ENCODE results near the gene CMTR1. TPM values are rescaled to one million over a fixed set of nuclear protein-coding genes. Genes with fewer than 3 reads are reported as not detected.
A peak's percentile ranks its signal among the peaks of the same experiment; 100 is the strongest.

The CMTR1 gene
- total and polyA plus RNA-seq, 10 donors, result 19.4 to 62.4 (median 45.3) TPM

DNA sequence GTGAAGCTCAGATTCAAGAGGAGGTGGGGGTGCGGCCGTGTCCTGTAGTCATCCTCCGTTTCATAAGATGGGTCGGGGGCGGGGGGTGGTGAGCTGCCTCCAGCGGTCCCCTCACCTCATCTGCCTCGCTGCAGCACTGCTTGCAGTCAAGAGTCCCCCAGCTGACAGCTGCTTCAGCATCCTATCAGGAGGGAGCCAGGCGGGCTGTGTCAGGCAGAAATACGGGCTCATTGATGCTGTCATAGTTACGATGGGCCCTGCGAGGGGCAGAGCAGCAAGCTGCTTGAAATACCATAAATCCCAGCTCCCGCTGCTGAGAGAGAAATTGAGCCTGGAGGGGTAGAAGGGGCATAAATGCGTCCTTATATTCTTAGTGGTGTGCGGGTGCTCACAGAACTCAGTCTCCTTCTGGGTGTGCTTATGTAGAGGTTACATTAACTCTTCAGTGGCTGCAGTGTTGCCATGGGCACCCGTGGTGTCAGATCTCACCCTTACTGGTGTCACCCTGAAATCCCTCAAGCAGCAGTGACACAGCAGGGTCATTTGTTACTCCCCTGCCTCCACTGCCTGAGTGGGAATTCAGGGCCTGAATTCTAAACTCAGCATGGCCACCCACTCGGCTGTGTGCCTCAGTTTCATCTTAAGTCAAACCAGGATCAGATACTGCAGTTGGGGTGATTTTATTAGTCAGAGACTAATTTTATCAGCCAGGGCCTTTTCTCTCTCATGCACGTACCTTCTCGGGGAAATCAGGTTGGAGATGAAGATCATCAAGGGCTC is 44.8 kb downstream of the CMTR1 start:
- TF ChIP-seq, protein P1, sequence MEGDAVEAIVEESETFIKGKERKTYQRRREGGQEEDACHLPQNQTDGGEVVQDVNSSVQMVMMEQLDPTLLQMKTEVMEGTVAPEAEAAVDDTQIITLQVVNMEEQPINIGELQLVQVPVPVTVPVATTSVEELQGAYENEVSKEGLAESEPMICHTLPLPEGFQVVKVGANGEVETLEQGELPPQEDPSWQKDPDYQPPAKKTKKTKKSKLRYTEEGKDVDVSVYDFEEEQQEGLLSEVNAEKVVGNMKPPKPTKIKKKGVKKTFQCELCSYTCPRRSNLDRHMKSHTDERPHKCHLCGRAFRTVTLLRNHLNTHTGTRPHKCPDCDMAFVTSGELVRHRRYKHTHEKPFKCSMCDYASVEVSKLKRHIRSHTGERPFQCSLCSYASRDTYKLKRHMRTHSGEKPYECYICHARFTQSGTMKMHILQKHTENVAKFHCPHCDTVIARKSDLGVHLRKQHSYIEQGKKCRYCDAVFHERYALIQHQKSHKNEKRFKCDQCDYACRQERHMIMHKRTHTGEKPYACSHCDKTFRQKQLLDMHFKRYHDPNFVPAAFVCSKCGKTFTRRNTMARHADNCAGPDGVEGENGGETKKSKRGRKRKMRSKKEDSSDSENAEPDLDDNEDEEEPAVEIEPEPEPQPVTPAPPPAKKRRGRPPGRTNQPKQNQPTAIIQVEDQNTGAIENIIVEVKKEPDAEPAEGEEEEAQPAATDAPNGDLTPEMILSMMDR (IDR thresholded peaks at IDR 0.05 in 8 of 11, conservative IDR thresholded peaks at IDR 0.05 in 3 of 11), result no peak
- TF ChIP-seq POLR2AphosphoS5 (IDR thresholded peaks at IDR 0.05) (no peak), POLR2A (IDR thresholded peaks at IDR 0.05) (no peak)
- Histone ChIP-seq H3K27ac (no peak overlapping the region), H3K4me3 (no peak overlapping the region), H3K9me3 (no peaks in the 10 kb centered on the region), H3K4me1 (no peaks in the 10 kb centered on the region), H3K36me3 (peaks cover 3 to 100% (median 96%) of the 10 kb centered on the region in 6 donors), H3K27me3 (replicated peaks in 1 of 7) (no peaks in the 10 kb centered on the region)
- intact Hi-C loops (cut with DNase I; ENCODE audit: low total_unique reads), result no loop called here
- DNase-seq, result no peak
- 89 to 94% (median 90%) methylated on average over 13 to 18 of the region's 18 CpGs for WGBS, 5 donors

DNA sequence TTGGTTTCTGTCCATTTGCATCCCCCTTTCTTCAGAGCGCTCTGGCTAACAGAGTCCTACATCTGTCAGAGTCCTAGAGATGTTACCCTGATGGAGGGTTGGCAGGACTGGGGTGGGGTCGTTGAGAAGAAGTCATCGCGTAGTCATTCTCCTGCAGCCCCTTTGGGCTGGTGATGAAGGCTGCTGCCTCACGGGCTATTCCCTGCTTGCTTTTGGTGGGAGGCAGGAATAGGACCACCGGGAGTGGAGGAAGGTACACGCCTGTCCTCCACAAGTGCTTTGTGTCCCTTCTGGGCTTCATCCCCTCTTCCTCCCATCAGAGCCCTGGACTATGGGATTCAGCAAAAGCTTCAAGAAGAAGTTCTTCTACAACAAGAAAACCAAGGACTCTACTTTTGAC is 45.8 kb downstream of the CMTR1 start:
- Histone ChIP-seq H3K27ac (no peak overlapping the region), H3K27me3 (replicated peaks in 1 of 7) (no peaks in the 10 kb centered on the region), H3K9me3 (no peaks in the 10 kb centered on the region), H3K36me3 (peaks cover 3 to 100% (median 93%) of the 10 kb centered on the region in 6 donors), H3K4me1 (peaks cover 0 to 2% (median 1%) of the 10 kb centered on the region in 6 donors), H3K4me3 (no peak overlapping the region)
- TF ChIP-seq, protein P1 (IDR thresholded peaks at IDR 0.05 in 8 of 11, conservative IDR thresholded peaks at IDR 0.05 in 3 of 11), result no peak
- TF ChIP-seq POLR2A (IDR thresholded peaks at IDR 0.05), result no peak
- TF ChIP-seq POLR2AphosphoS5 (IDR thresholded peaks at IDR 0.05), result no peak
- intact Hi-C loops (cut with DNase I; ENCODE audit: low total_unique reads), result no loop called here
- WGBS, 5 donors, result 92 to 98% (median 97%) methylated on average over 7 of the region's 7 CpGs
- no peak for DNase-seq

DNA sequence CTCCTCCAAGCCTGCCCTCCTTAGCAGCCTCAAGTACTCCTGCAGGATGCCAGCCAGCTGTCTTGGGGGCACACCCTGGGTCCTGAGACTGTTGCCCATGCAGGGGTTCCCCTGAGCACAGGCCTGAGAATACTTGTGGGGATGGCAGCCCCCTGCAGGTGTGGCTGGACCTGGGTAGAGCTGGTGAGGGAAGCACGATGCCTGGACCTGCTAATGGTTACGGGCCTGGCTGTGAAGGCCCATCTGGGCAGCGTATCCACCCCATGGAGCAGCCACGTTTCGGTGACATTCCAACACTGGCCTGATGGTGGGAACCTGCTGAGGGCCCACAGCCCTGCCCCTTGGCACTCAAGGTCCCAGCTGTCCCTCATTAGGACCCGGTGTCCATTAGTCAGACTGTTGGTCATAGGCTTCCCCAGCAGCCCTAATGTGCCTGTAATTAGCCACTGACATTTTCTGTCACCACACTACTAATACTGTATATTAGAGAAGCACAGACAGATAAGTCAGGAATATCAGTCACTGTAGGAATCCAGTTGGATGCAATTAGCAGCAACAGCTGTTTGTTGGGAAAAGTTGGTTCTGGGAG is 46.3 kb downstream of the CMTR1 start:
- Histone ChIP-seq H3K9me3 (no peaks in the 10 kb centered on the region), H3K36me3 (peaks cover 3 to 100% (median 90%) of the 10 kb centered on the region in 6 donors), H3K27me3 (replicated peaks in 1 of 7) (no peaks in the 10 kb centered on the region), H3K4me3 (no peak overlapping the region), H3K27ac (no peak overlapping the region), H3K4me1 (peaks cover 0 to 7% (median 6%) of the 10 kb centered on the region in 6 donors)
- TF ChIP-seq POLR2A (IDR thresholded peaks at IDR 0.05) (no peak), POLR2AphosphoS5 (IDR thresholded peaks at IDR 0.05) (peak in 1 of 3 donors; percentile 17)
- DNase-seq, result no peak
- intact Hi-C loops (cut with DNase I; ENCODE audit: low total_unique reads), result no loop called here
- 82 to 97% (median 94%) methylated on average over 5 to 6 of the region's 6 CpGs for WGBS, 5 donors

DNA sequence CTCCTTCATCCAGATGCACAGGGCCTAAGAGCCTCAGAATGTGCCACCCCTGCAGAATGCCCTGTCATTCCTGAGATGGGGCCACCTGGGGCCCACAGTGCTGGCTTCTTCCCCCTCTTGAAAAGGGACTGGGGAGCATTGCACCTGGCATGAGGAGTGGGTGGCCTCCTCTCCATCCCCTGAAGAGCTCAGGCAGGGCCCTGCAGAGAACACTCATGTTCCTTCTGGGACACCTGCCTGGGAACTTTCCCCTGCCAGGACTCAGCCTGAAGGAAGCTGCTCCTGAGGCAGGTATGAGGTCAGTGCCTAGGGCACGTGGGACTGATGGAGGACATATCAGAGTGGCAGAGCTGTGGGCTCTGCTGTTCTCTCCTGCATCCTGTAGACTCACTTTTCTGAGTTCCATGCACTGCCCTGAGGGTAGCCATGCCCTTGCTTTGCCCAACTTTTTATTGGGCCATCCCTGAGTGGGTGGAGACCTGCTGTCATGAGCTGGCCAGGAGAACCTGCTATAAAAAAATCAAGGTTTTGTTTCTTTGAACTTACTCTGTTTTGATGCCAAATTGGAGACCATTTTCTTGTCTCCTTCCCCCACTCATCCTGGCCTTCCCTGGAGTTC is 47.2 kb downstream of the CMTR1 start:
- TF ChIP-seq, protein P1 (IDR thresholded peaks at IDR 0.05 in 8 of 11, conservative IDR thresholded peaks at IDR 0.05 in 3 of 11), result no peak
- TF ChIP-seq POLR2AphosphoS5 (IDR thresholded peaks at IDR 0.05), result no peak
- no peak for TF ChIP-seq POLR2A (IDR thresholded peaks at IDR 0.05)
- Histone ChIP-seq H3K4me1 (peaks cover 0 to 12% (median 7%) of the 10 kb centered on the region in 6 donors), H3K4me3 (no peak overlapping the region), H3K27ac (no peak overlapping the region), H3K36me3 (peaks cover 0 to 100% (median 82%) of the 10 kb centered on the region in 6 donors), H3K27me3 (replicated peaks in 1 of 7) (no peaks in the 10 kb centered on the region), H3K9me3 (no peaks in the 10 kb centered on the region)
- DNase-seq, result no peak
- 82 to 100% (median 93%) methylated on average over 1 of the region's 1 CpG for WGBS, 5 donors
- intact Hi-C loops (cut with DNase I; ENCODE audit: low total_unique reads), result no loop called here

All from spleen (tissue), 11 donors.